Measurements from ENCODE around the gene PSTPIP2. TPM values are rescaled to one million over a fixed set of nuclear protein-coding genes. Genes with fewer than 3 reads are reported as not detected.

The PSTPIP2 gene
- total and polyA plus RNA-seq, 4 experiments from 2014 or later: 10.9 to 19.7 (median 13.7) TPM

GRCh38 chr18:46061796-46062195 is 10.3 kb downstream of the PSTPIP2 start:
- no peaks in the 10 kb centered on the region for H3K4me1 ChIP-seq (ENCODE audit: insufficient read depth, low read length)
- no peak overlapping the region for H3K4me3 ChIP-seq (ENCODE audit: low read length in 2 of 2)
- Mint-ChIP-seq H3K27ac (peak overlapping the region in 2 of 7 donors; percentile 62 to 78), H3K36me3 (peaks cover 3 to 5% of the 10 kb centered on the region in 2 donors), H3K4me3 (no peak overlapping the region), H3K4me1 (peaks cover 7 to 23% (median 10%) of the 10 kb centered on the region in 4 donors), H3K9me3 (no peaks in the 10 kb centered on the region), H3K27me3 (no peaks in the 10 kb centered on the region)
- no peaks in the 10 kb centered on the region for H3K9me3 ChIP-seq (ENCODE audit: control insufficient read depth in 1 of 2, low read length in 2 of 2)
- H3K27me3 ChIP-seq (ENCODE audit: insufficient read depth, low read length): no peaks in the 10 kb centered on the region
- H3K27ac ChIP-seq (ENCODE audit: low read depth, low read length): no peak overlapping the region
- CTCF ChIA-PET (ENCODE audit: partially characterized antibody): interaction anchor here (1.0 to 1.9 kb wide), 3 partner anchors 10 to 88 kb away, joined by 5 to 14 read pairs (median 5); partner anchors contain the start of gene PSTPIP2
- no peaks in the 10 kb centered on the region for H3K36me3 ChIP-seq (ENCODE audit: insufficient read depth, low read length)
- DNase-seq: no peak
- intact Hi-C loops (cut with micrococcal nuclease): no loop called here
- POLR2A ChIA-PET (ENCODE audit: partially characterized antibody): no interaction called here

- H3K27ac Mint-ChIP-seq: peak overlapping the region in 1 of 7 donors; percentile 65
- H3K9me3 Mint-ChIP-seq: no peaks in the 10 kb centered on the region
- no peaks in the 10 kb centered on the region for H3K27me3 Mint-ChIP-seq
- Histone ChIP-seq H3K27me3 (ENCODE audit: insufficient read depth, low read length) (no peaks in the 10 kb centered on the region), H3K27ac (ENCODE audit: low read depth, low read length) (no peak overlapping the region), H3K9me3 (ENCODE audit: control insufficient read depth in 1 of 2, low read length in 2 of 2) (no peaks in the 10 kb centered on the region), H3K4me1 (ENCODE audit: insufficient read depth, low read length) (peaks cover 1% of the 10 kb centered on the region), H3K36me3 (ENCODE audit: insufficient read depth, low read length) (no peaks in the 10 kb centered on the region), H3K4me3 (ENCODE audit: low read length in 2 of 2) (no peak overlapping the region)
- peaks cover 8 to 25% (median 10%) of the 10 kb centered on the region in 4 donors for H3K4me1 Mint-ChIP-seq
- no peak for DNase-seq
- peaks cover 2 to 5% of the 10 kb centered on the region in 2 donors for H3K36me3 Mint-ChIP-seq
- CTCF ChIA-PET (ENCODE audit: partially characterized antibody): interaction anchor here (1.0 to 1.9 kb wide), 3 partner anchors 11 to 87 kb away, joined by 5 to 14 read pairs (median 5); partner anchors contain the start of gene PSTPIP2
- intact Hi-C loops (cut with micrococcal nuclease): no loop called here
- H3K4me3 Mint-ChIP-seq: no peak overlapping the region
- POLR2A ChIA-PET (ENCODE audit: partially characterized antibody): interaction anchor here (1.1 kb wide), 1 partner anchor 12 kb away, joined by 3 read pairs; no protein-coding TSS in a partner anchor
Observed at GRCh38 chr18:46061387-46061786, 10.7 kb downstream of the PSTPIP2 start.

GRCh38 chr18:46060359-46060841 is 11.7 kb downstream of the PSTPIP2 start:
- H3K27me3 ChIP-seq (ENCODE audit: insufficient read depth, low read length): no peaks in the 10 kb centered on the region
- Mint-ChIP-seq H3K36me3 (peaks cover 0 to 5% of the 10 kb centered on the region in 2 donors), H3K4me1 (peaks cover 18 to 34% (median 20%) of the 10 kb centered on the region in 4 donors), H3K27me3 (no peaks in the 10 kb centered on the region), H3K9me3 (no peaks in the 10 kb centered on the region), H3K27ac (peak overlapping the region in 1 of 7 donors; percentile 48), H3K4me3 (no peak overlapping the region)
- no peaks in the 10 kb centered on the region for H3K36me3 ChIP-seq (ENCODE audit: insufficient read depth, low read length)
- peaks cover 10% of the 10 kb centered on the region for H3K4me1 ChIP-seq (ENCODE audit: insufficient read depth, low read length)
- H3K9me3 ChIP-seq (ENCODE audit: control insufficient read depth in 1 of 2, low read length in 2 of 2): no peaks in the 10 kb centered on the region
- POLR2A ChIA-PET (ENCODE audit: partially characterized antibody): interaction anchor here (1.1 kb wide), 1 partner anchor 13 kb away, joined by 3 read pairs; no protein-coding TSS in a partner anchor
- no peak overlapping the region for H3K27ac ChIP-seq (ENCODE audit: low read depth, low read length)
- CTCF ChIA-PET (ENCODE audit: partially characterized antibody): interaction anchor here (1.9 kb wide), 1 partner anchor 13 kb away, joined by 14 read pairs; no protein-coding TSS in a partner anchor
- no peak for DNase-seq
- intact Hi-C loops (cut with micrococcal nuclease): no loop called here
- H3K4me3 ChIP-seq (ENCODE audit: low read length in 2 of 2): no peak overlapping the region

GRCh38 chr18:46055838-46056230 is 16.2 kb downstream of the PSTPIP2 start:
- Histone ChIP-seq H3K27me3 (ENCODE audit: insufficient read depth, low read length) (no peaks in the 10 kb centered on the region), H3K36me3 (ENCODE audit: insufficient read depth, low read length) (no peaks in the 10 kb centered on the region), H3K4me1 (ENCODE audit: insufficient read depth, low read length) (peaks cover 29% of the 10 kb centered on the region), H3K4me3 (ENCODE audit: low read length in 2 of 2) (no peak overlapping the region), H3K27ac (ENCODE audit: low read depth, low read length) (no peak overlapping the region), H3K9me3 (ENCODE audit: control insufficient read depth in 1 of 2, low read length in 2 of 2) (no peaks in the 10 kb centered on the region)
- Mint-ChIP-seq H3K9me3 (peaks cover 0 to 1% (median 0%) of the 10 kb centered on the region in 8 donors), H3K27me3 (no peaks in the 10 kb centered on the region), H3K4me3 (peak overlapping the region in 7 of 8 donors; percentile 21 to 74 (median 68)), H3K27ac (peak overlapping the region; percentile 72 to 93 (median 89)), H3K4me1 (peaks cover 32 to 54% (median 40%) of the 10 kb centered on the region in 4 donors), H3K36me3 (no peaks in the 10 kb centered on the region)
- ChIA-PET POLR2A (ENCODE audit: partially characterized antibody) (interaction anchor here (0.7 to 2.0 kb wide), 5 partner anchors 11 to 59 kb away, joined by 3 to 12 read pairs (median 7); partner anchors contain the start of gene PSTPIP2), CTCF (ENCODE audit: partially characterized antibody) (interaction anchor here (1.5 to 4.5 kb wide), 2 partner anchors 17 to 20 kb away, joined by 3 to 30 read pairs; partner anchors contain the start of gene PSTPIP2)
- no peak for DNase-seq
- intact Hi-C loops (cut with micrococcal nuclease): no loop called here

GRCh38 chr18:46054956-46055837 is 16.9 kb downstream of the PSTPIP2 start:
- ChIA-PET POLR2A (ENCODE audit: partially characterized antibody) (interaction anchor here (0.7 to 2.0 kb wide), 5 partner anchors 12 to 58 kb away, joined by 3 to 12 read pairs (median 7); partner anchors contain the start of gene PSTPIP2), CTCF (ENCODE audit: partially characterized antibody) (interaction anchor here (1.5 to 4.5 kb wide), 2 partner anchors 17 to 19 kb away, joined by 3 to 30 read pairs; partner anchors contain the start of gene PSTPIP2)
- Mint-ChIP-seq H3K9me3 (peaks cover 0 to 1% (median 0%) of the 10 kb centered on the region in 8 donors), H3K4me1 (peaks cover 31 to 50% (median 40%) of the 10 kb centered on the region in 4 donors), H3K27ac (peak overlapping the region; percentile 72 to 93 (median 89)), H3K36me3 (no peaks in the 10 kb centered on the region), H3K27me3 (no peaks in the 10 kb centered on the region), H3K4me3 (peak overlapping the region in 7 of 8 donors; percentile 21 to 74 (median 68))
- Histone ChIP-seq H3K27ac (ENCODE audit: low read depth, low read length) (no peak overlapping the region), H3K27me3 (ENCODE audit: insufficient read depth, low read length) (no peaks in the 10 kb centered on the region), H3K9me3 (ENCODE audit: control insufficient read depth in 1 of 2, low read length in 2 of 2) (no peaks in the 10 kb centered on the region), H3K4me3 (ENCODE audit: low read length in 2 of 2) (no peak overlapping the region), H3K4me1 (ENCODE audit: insufficient read depth, low read length) (peaks cover 29% of the 10 kb centered on the region), H3K36me3 (ENCODE audit: insufficient read depth, low read length) (no peaks in the 10 kb centered on the region)
- intact Hi-C loops (cut with micrococcal nuclease): no loop called here
- peak in 1 of 5 donors; percentile 21 for DNase-seq

GRCh38 chr18:46053368-46054095 is 18.5 kb downstream of the PSTPIP2 start:
- Mint-ChIP-seq H3K4me1 (peaks cover 31 to 52% (median 42%) of the 10 kb centered on the region in 4 donors), H3K27ac (peak overlapping the region in 2 of 7 donors; percentile 6 to 16), H3K27me3 (no peaks in the 10 kb centered on the region), H3K9me3 (peaks cover 0 to 1% (median 0%) of the 10 kb centered on the region in 8 donors), H3K36me3 (no peaks in the 10 kb centered on the region), H3K4me3 (peak overlapping the region in 1 of 8 donors; percentile 30)
- intact Hi-C loops (cut with micrococcal nuclease): no loop called here
- Histone ChIP-seq H3K4me3 (ENCODE audit: low read length in 2 of 2) (no peak overlapping the region), H3K27me3 (ENCODE audit: insufficient read depth, low read length) (no peaks in the 10 kb centered on the region), H3K4me1 (ENCODE audit: insufficient read depth, low read length) (peaks cover 29% of the 10 kb centered on the region), H3K27ac (ENCODE audit: low read depth, low read length) (no peak overlapping the region), H3K9me3 (ENCODE audit: control insufficient read depth in 1 of 2, low read length in 2 of 2) (no peaks in the 10 kb centered on the region), H3K36me3 (ENCODE audit: insufficient read depth, low read length) (no peaks in the 10 kb centered on the region)
- no peak for DNase-seq
- POLR2A ChIA-PET (ENCODE audit: partially characterized antibody): no interaction called here
- CTCF ChIA-PET (ENCODE audit: partially characterized antibody): interaction anchor here (4.5 kb wide), 1 partner anchor 19 kb away, joined by 30 read pairs; the partner anchor contains the start of gene PSTPIP2
